ENCODE measurements around the gene CAMTA1.

CAMTA1 gene

GRCh38 chr1:6969762-6970161 lies 184.5 kb downstream of the CAMTA1 start:
- in situ Hi-C loops (cut with MboI; ENCODE audit: low sequenced_read_pairs): no loop called here

GRCh38 chr1:6970221-6970620 lies 185.0 kb downstream of the CAMTA1 start:
- in situ Hi-C loops (cut with MboI; ENCODE audit: low sequenced_read_pairs): no loop called here

GRCh38 chr1:6971048-6971447 lies 185.8 kb downstream of the CAMTA1 start:
- in situ Hi-C loops (cut with MboI; ENCODE audit: low sequenced_read_pairs): no loop called here

- in situ Hi-C loops (cut with MboI; ENCODE audit: low sequenced_read_pairs): no loop called here
These were observed 186.4 kb downstream of the CAMTA1 start for GRCh38 chr1:6971699-6972098.

- in situ Hi-C loops (cut with MboI; ENCODE audit: low sequenced_read_pairs): no loop called here
These were observed 187.1 kb downstream of the CAMTA1 start for GRCh38 chr1:6972399-6972798.

GRCh38 chr1:6975331-6976043 lies 190.2 kb downstream of the CAMTA1 start:
- in situ Hi-C loops (cut with MboI; ENCODE audit: low sequenced_read_pairs): no loop called here

- in situ Hi-C loops (cut with MboI; ENCODE audit: low sequenced_read_pairs): no loop called here
These were observed 190.8 kb downstream of the CAMTA1 start for GRCh38 chr1:6976044-6976375.

GRCh38 chr1:6979003-6979613 lies 193.9 kb downstream of the CAMTA1 start:
- in situ Hi-C loops (cut with MboI; ENCODE audit: low sequenced_read_pairs): no loop called here

GRCh38 chr1:6981595-6981994 lies 196.3 kb downstream of the CAMTA1 start:
- in situ Hi-C loops (cut with MboI; ENCODE audit: low sequenced_read_pairs): no loop called here

GRCh38 chr1:6982443-6982842 lies 197.2 kb downstream of the CAMTA1 start:
- in situ Hi-C loops (cut with MboI; ENCODE audit: low sequenced_read_pairs): no loop called here

GRCh38 chr1:6982860-6983259 lies 197.6 kb downstream of the CAMTA1 start:
- in situ Hi-C loops (cut with MboI; ENCODE audit: low sequenced_read_pairs): no loop called here

GRCh38 chr1:6984536-6984935 lies 199.3 kb downstream of the CAMTA1 start:
- in situ Hi-C loops (cut with MboI; ENCODE audit: low sequenced_read_pairs): no loop called here

GRCh38 chr1:6984986-6985385 lies 199.7 kb downstream of the CAMTA1 start:
- in situ Hi-C loops (cut with MboI; ENCODE audit: low sequenced_read_pairs): no loop called here

- in situ Hi-C loops (cut with MboI; ENCODE audit: low sequenced_read_pairs): no loop called here
These were observed 200.5 kb downstream of the CAMTA1 start for GRCh38 chr1:6985549-6986276.

GRCh38 chr1:6986281-6986680 lies 201.0 kb downstream of the CAMTA1 start:
- in situ Hi-C loops (cut with MboI; ENCODE audit: low sequenced_read_pairs): no loop called here

GRCh38 chr1:6987940-6988339 lies 202.7 kb downstream of the CAMTA1 start:
- in situ Hi-C loops (cut with MboI; ENCODE audit: low sequenced_read_pairs): no loop called here

- in situ Hi-C loops (cut with MboI; ENCODE audit: low sequenced_read_pairs): no loop called here
These were observed 203.5 kb downstream of the CAMTA1 start for GRCh38 chr1:6988796-6989195.

- in situ Hi-C loops (cut with MboI; ENCODE audit: low sequenced_read_pairs): no loop called here
These were observed 204.2 kb downstream of the CAMTA1 start for GRCh38 chr1:6989212-6990159.

GRCh38 chr1:6991266-6991665 lies 206.0 kb downstream of the CAMTA1 start:
- in situ Hi-C loops (cut with MboI; ENCODE audit: low sequenced_read_pairs): no loop called here

- in situ Hi-C loops (cut with MboI; ENCODE audit: low sequenced_read_pairs): no loop called here
These were observed 210.5 kb downstream of the CAMTA1 start for GRCh38 chr1:6995789-6996188.

- in situ Hi-C loops (cut with MboI; ENCODE audit: low sequenced_read_pairs): no loop called here
These were observed 211.1 kb downstream of the CAMTA1 start for GRCh38 chr1:6996371-6996770.

All from HL-60/S4 treated with retinoic acid at 250 ng/mL for 4 days and 3 days (cell line).